NCI-H1417 treated with DMSO at 0.1 percent for 48 hours (cell line): ENCODE results near the gene XYLB.

Source experiments
- DNase-seq: peaks from one replicate; lab custom pipeline; 2025; lab: John Stamatoyannopoulos, UW

XYLB gene

GRCh38 chr3:38323060-38323459, 23.5 kb upstream of the XYLB start:
- DNase-seq, result no peak

DNA sequence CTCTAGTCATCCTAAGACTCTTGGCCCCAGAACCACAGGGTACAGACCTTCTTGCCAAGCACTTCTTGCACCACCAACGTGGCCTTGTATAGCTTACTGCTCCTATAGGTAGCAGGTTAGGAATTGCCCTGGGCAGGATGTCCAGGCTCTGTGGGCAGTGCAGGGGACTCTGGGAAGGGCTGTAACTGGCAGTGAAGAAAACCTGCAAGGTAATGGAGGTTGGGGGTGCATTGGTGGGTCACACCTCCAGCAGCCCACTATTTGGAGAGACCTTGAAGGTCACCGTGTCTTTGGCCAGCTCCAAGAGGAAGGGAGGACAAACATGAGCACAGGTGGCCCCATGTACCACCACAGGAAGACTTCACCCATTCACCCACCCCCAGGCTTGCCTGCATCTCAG, 21.3 kb upstream of the XYLB start:
- no peak for DNase-seq

GRCh38 chr3:38327335-38328009, 19.1 kb upstream of the XYLB start:
- no peak for DNase-seq

DNA sequence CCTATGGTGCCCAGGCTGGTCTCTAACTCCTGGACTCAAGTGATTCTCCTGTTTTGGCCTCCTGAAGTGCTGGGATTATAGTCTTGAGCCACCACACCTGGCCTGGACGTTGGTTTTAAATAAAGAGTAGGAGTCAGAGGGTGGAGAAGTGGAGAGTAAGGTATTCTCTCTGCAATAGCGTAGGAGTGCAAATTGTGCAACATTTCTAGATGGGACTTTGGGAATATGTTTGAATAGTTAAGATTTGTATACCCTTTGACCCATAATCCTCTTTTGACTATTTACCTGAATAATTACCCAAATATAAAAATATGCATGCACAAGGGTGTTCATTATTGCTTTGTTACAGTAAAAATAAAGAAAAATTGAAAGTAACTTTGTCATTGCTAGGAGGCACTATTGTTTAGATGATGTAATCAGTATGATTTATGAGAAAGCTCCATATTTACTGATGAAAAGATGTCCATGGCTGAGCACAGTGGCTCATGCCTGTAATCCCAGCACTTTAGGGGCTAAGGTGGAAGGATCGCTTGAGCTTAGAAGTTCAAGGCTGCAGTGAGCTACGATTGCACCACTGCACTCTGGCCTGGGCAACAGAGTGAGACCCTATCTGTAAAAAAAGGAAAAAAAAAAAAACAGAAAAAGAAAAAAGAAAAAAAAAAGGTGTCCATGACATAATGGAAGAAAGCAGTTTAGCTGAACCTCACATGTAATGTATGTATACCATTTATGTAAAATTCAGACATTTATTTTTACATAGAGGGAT, 15.1 kb upstream of the XYLB start:
- no peak for DNase-seq

DNA sequence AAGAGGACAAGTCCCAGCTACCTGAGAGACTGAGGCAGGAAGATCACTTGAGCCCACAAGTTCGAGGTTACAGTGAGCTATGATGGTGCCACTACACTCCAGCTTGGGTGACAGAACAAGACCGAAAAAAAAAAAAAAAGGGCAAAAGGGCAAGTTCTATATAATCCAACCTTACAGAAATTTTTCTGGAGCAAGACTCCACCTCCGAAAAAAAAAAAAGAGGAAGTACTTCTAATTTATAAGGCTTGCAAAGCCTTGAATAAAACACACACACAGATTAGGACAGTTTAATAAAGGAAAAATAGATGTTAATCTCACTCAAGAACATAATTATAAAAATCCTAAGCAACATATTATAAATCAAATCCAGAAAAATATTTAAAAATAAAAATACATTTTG, 14.4 kb upstream of the XYLB start:
- no peak for DNase-seq

GRCh38 chr3:38334142-38335055, 12.2 kb upstream of the XYLB start:
- DNase-seq, result no peak

DNA sequence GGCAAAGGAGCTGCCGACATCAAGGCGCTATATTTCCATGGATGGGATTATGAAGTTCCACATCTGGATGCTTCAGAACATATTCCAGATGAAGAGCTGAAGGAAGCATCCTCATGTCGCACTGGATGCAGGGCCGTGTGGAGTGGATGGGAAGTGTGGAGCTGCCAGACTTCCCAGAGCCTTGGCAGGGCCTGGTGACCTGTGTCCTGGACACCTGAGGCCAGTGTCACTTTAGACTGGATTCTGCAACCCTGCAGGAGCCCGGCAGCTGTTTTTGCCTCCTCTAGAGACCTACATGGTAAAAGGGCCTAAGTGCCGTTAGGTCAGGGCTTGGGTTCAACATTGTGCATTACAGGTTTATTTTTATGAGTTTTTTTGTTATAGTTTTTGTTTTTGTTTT, 11.3 kb upstream of the XYLB start:
- no peak for DNase-seq

GRCh38 chr3:38337703-38338102, 8.9 kb upstream of the XYLB start:
- no peak for DNase-seq

DNA sequence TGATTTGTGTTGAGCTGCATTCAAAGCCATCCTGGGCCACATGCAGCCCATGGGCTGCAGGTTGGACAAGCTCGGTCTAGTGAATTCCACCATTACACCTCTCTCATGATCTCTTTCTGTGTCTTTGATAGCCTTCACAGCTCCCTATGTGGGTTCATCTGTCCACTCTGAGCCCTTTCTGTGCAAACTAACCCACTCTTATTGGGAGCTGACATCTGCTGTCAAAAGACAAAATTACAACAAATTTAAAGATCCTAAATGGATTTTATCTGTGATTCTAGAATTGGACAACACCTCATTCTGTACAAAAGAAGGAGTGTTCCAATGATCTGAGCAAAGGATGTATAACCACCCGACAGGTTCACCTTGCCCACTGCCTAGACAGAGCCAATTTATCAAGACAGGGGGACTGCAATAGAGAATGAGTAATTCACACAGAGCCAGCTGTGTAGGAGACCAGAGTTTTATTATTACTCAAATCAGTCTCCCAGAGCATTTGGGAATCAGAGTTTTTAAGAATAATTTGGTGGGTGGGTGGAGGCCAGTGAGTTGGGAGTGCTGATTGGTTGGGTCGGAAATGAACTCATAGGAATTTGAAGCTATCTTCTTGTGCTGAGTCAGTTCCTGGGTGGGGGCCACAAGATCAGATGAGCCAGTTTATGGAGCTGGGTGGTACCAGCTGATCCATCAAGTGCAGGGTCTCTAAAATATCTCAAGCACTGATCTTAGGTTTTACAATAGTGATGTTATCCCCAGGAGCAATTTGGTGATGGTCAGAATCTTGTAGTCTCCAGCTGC, 2.6 kb upstream of the XYLB start:
- no peak for DNase-seq

DNA sequence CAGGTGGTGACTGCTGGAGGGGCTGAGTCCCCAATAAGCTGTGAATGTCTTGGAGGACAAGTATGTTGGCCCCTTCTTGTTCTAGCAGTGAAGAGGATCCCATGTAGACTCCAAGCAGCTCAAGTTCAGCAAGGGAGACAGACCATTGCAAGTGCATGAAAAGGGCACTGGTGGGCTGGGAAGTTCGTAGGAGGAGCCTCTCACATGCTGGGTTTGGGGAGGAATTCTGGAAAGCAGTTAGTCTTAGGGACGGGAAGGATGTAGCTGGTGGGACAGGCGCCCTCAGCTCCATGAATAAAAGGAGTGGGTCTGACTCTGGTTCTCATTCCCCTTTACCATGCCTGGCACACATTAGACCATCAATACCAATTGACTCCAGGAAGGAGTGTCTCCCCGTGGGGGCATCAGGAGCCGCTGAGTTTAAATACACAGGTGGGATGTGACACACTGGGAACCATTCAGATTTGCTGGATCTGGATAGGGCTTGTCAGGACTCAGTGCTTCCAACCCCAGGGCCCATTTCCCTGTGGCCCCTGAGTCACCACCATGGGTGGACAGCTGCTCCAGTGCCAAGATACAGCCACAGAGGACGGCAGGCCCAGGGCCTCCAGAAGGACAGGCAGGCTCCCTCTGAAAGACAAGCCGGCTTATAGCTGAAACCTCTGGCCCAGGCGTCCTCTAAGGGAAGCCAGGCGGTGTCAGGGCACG, 552 bp upstream of the XYLB start:
- no peak for DNase-seq

DNA sequence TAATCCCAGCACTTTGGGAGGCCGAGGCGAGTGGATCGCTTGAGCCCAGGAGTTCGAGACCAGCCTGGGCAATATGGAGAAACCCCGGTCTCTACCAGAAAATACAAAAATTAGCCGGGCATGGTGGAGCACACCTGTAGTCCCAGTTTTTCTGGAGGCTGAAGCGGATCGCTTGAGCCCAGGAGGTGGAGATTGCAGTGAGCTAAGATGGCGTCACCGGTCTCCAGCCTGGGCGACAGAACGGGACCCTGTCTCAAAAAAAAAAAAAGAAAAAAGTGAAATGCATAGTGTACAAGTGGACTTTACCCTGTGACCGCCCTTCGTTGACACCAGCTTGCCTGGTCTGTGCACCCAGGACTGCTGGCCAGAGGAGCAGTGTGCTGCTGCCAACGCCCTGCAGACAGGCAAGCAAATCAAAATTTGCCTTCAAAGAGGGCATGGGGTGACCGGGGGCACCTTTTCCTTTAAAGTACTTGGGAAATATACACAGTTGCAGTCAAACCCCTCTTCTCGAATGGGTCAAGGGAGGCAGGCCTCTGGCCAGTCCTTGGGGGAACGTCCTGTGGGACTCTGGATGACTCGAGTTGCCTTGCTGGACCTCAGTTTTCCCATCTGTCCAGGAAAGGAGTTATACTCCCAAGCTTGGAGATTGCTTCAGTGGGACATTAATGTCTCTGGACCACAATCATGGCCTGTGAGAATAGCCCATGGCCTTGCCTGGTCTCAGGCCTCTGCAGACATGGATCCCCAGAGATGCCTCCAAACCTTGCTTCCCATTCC, 1.0 kb downstream of the XYLB start:
- no peak for DNase-seq

- no peak for DNase-seq
Observed at GRCh38 chr3:38348903-38349302, 2.3 kb downstream of the XYLB start.

- DNase-seq, result no peak
Observed at GRCh38 chr3:38349684-38350359, 3.2 kb downstream of the XYLB start.

GRCh38 chr3:38353151-38353550, 6.6 kb downstream of the XYLB start:
- no peak for DNase-seq

GRCh38 chr3:38354588-38355330, 8.2 kb downstream of the XYLB start:
- DNase-seq, result no peak

GRCh38 chr3:38359038-38359437, 12.5 kb downstream of the XYLB start:
- DNase-seq, result no peak

GRCh38 chr3:38360345-38360744, 13.8 kb downstream of the XYLB start:
- no peak for DNase-seq

DNA sequence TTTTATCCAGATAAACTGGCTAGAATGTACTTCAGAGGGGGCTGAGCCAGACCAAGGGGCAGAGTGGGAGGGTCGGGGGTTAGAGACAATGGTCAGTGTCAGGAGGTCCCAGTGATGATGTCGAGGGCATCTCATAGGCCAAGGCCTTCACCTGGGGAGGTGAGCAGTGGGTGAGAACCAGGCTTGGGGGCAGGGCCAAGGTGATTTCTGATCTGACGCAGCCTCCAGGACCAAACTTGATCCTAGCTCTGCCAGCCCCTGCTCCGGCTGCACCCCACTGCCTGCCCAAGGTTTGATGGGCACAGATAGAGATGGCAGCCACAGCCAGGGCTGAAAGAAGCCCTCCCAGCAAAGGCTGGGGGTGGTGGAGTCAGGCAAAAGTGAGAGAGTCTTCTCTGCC, 14.9 kb downstream of the XYLB start:
- DNase-seq, result no peak

GRCh38 chr3:38362825-38363224, 16.2 kb downstream of the XYLB start:
- DNase-seq, result no peak
